NB4 (cell line): ENCODE data around the gene FAM72D.
"Not testable (repeated sequence)": the region's sequence is repeated elsewhere in the genome, so short reads cannot be mapped to it uniquely, and the experiment has no call there.

Experiments
- CTCF ChIP-seq: IDR thresholded peaks from one replicate; pipeline ENCODE4 v1.5.1; 2012; ENCODE audit warnings: low read depth, low read length
- POLR2A ChIP-seq: IDR thresholded peaks from 2 replicates; pipeline ENCODE4 v1.6.1; 2011; ENCODE audit warnings: mild to moderate bottlenecking; ENCODE audit not compliant: insufficient read length; ENCODE audit errors: extremely low read depth

GRCh38 chr1:145076877-145077276 lies 18.9 kb upstream of the FAM72D start:
- TF ChIP-seq POLR2A, CTCF: not testable (repeated sequence)
